ENCODE results near the gene CFAP410.

Gene CFAP410

DNA sequence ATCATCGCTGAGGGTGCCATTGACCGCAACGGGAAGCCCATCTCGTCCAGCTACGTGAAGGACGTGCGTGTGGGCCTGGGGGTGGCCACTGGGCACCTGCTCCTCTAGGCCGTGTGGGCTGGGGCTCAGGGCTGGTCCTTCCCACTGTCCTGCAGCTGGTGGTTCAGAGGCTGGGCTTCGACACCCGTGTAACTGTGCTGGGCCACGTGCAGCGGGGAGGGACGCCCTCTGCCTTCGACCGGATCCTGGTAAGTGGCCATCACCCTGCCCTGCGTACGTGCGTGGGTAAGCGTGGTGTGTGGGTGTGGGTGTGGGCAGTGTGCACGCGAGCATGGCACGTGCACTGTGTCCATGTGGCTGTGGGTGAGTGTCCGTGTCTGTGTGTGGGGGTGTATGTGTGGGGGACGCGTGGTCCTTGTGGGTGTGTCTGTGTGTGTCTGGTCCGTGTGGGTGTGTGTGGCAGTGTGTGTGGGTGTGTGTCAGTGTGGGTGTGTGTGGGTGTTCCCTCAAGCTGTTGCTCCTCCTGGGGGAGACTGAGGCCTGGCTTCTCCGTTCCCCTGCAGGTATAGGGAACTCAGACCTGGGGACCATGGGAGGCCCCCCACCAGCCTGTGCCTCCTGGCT is 22.8 kb downstream of the CFAP410 start:
- TF ChIP-seq, protein P1, sequence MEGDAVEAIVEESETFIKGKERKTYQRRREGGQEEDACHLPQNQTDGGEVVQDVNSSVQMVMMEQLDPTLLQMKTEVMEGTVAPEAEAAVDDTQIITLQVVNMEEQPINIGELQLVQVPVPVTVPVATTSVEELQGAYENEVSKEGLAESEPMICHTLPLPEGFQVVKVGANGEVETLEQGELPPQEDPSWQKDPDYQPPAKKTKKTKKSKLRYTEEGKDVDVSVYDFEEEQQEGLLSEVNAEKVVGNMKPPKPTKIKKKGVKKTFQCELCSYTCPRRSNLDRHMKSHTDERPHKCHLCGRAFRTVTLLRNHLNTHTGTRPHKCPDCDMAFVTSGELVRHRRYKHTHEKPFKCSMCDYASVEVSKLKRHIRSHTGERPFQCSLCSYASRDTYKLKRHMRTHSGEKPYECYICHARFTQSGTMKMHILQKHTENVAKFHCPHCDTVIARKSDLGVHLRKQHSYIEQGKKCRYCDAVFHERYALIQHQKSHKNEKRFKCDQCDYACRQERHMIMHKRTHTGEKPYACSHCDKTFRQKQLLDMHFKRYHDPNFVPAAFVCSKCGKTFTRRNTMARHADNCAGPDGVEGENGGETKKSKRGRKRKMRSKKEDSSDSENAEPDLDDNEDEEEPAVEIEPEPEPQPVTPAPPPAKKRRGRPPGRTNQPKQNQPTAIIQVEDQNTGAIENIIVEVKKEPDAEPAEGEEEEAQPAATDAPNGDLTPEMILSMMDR (conservative IDR thresholded peaks at IDR 0.05; ENCODE audit: control insufficient read depth, insufficient read depth, low read depth, low read length): no peak
- no peak for DNase-seq (ENCODE audit: low read depth)
- no peak overlapping the region for H3K4me3 ChIP-seq (ENCODE audit: control insufficient read depth, low read depth, low read length)

DNA sequence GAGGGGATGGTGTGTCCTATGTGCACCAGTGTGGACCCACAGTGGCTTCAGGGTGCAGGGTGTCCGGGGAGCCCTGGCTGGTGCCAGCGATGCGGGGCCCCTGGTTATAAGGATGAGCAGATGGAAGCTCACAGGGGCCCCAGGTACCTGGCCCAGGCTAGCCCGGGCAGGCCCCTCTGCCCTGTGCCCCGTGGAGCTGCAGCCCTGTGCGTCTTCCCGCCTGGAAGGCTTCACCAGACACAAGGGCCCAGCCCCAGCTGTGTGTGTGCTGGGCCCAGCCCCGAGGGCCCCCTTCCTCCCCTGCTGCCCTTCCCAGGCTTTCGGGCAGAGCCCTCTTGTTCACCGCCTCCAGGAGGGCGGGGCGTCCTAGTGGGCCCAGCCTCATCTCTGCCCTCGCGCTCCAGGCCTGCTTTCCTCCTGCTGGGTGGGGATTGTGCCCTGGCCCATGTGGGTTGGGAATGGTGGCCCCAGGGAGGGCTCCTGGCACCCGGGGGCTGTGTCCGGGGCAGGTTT is 23.4 kb downstream of the CFAP410 start:
- no peak overlapping the region for H3K4me3 ChIP-seq (ENCODE audit: control insufficient read depth, low read depth, low read length)
- no peak for DNase-seq (ENCODE audit: low read depth)
- TF ChIP-seq, protein P1 (conservative IDR thresholded peaks at IDR 0.05; ENCODE audit: control insufficient read depth, insufficient read depth, low read depth, low read length): no peak

DNA sequence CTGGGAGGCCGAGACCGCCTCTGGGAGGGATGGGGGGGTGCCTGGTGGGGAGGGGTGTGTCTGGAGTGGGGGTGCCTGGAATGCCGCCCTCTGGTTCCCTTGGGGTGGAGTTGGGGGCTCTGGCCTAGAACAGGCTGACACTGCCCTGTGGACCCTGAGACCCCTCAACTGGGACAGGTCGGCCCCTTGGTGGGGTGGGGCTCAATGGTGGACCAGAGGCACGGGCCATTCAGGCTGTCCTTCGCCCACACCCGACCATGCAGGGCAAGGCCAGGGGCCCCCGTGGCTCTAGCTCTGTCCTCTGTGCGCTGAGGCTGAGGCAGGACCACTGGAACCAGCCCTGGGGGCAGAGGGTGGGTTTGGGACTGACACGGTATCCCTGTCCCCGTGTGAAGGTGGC is 24.6 kb downstream of the CFAP410 start:
- no peak for DNase-seq (ENCODE audit: low read depth)
- TF ChIP-seq, protein P1 (conservative IDR thresholded peaks at IDR 0.05; ENCODE audit: control insufficient read depth, insufficient read depth, low read depth, low read length): no peak
- no peak overlapping the region for H3K4me3 ChIP-seq (ENCODE audit: control insufficient read depth, low read depth, low read length)

DNA sequence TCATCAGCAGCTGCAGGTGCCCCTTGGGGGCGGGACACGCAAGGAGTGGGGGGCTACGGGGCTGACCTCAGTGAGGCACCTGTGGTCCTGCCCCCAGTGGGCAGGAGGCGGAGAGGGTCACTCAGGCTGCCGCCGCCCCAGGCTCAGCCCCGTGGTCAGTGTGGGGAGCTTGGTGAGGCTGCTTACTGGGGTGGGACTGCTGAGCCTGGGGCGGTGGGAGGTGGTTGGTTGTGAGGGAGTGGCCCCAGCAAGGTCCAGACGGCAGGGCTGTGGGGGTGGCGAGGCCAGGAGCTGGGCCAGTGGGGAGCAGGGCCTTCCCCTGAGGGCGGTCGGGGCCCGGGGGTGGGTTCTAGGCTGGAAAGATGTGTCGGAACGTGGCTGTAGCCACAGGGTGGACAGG is 25.1 kb downstream of the CFAP410 start:
- TF ChIP-seq, protein P1 (conservative IDR thresholded peaks at IDR 0.05; ENCODE audit: control insufficient read depth, insufficient read depth, low read depth, low read length): no peak
- H3K4me3 ChIP-seq (ENCODE audit: control insufficient read depth, low read depth, low read length): no peak overlapping the region
- no peak for DNase-seq (ENCODE audit: low read depth)

DNA sequence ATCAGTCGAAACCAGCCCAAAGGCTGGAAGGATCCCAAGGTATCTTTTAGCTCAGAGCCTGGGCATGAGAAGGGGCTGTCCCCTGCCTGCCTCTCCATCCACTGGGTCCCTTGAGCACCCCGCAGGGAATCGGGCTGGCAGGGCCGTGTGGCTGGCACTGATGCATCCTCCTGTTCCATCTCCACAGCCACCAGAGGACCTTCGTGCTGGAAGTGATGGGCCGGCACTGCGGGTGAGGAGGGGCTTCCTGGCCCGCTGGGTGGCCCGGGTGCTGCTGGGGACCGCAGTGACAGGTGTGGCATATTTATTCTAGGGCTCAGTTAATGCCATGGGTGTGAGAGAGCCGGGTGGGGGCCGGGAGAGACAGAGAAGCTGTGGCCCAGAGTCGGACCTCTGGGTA is 25.7 kb downstream of the CFAP410 start:
- TF ChIP-seq, protein P1 (conservative IDR thresholded peaks at IDR 0.05; ENCODE audit: control insufficient read depth, insufficient read depth, low read depth, low read length): no peak
- no peak overlapping the region for H3K4me3 ChIP-seq (ENCODE audit: control insufficient read depth, low read depth, low read length)
- no peak for DNase-seq (ENCODE audit: low read depth)

DNA sequence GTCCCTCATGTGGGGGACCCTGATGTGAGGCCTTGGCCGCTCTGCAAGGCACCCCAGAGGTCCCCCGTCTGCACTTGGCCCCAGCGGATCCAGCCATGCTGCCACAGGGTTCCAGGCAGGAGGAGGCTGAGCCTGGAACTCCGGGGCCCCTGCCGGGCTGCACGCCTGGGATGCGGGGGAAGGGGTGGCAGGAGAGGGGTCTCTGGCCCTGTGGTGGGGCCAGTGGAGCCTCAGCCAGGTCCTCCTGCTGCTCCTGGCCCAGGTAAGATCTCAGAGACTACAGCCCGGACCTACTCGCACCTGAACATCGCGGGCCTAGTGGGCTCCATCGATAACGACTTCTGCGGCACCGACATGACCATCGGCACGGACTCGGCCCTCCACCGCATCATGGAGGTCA is 26.5 kb downstream of the CFAP410 start:
- H3K4me3 ChIP-seq (ENCODE audit: control insufficient read depth, low read depth, low read length): no peak overlapping the region
- TF ChIP-seq, protein P1 (conservative IDR thresholded peaks at IDR 0.05; ENCODE audit: control insufficient read depth, insufficient read depth, low read depth, low read length): no peak
- DNase-seq (ENCODE audit: low read depth): no peak
